T-helper 1 cell (primary cell): Measurements from ENCODE around the gene ITGAL.

Source experiments
- DNase-seq, 5 donors: peaks; one replicate each; pipeline ENCODE4 v3.0.0-alpha.2; 2012 to 2020

ITGAL gene

DNA sequence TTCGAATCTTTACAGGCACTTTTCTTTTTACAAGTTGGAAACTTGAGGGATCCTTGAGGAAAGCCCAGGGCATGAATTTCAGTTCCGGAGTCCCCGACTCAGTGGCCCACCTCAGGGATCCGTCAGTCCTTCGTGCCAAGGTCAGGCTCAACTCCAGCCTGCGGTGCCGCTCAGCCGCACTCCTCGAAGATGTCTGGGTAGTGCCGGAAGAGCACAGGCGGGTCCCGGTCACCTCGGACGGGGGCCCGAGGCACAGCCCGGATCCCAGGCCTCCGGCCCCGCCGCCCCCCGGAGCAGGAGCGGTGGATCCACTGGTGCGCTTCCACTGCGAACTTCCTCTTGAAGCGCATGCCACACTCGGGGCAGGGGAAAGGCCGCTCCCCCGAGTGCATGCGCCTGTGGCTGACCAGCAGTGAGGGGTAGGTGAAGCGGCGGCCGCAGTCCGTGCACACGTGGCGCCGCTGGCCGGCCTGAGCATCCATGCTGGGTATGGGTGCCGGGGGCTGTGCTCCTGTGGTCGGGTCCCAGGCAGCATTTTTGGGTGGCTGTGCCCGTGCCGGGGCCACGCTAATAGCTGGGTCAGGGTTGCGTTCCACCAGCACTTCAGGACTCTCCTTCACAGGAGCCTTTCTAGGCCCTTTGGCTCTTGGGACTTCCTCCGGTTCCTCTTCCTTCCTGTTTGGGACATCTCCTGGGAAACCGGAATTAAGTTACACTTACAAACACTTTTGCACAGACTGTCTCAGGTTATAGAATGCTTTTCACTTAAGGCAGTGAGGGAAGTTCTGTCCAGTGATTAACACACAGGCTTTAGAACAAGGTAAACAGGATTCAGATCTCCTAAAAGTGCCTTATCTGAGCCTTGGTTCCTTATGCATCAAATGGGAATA lies 97.4 kb downstream of the ITGAL start:
- DNase-seq = no peak

DNA sequence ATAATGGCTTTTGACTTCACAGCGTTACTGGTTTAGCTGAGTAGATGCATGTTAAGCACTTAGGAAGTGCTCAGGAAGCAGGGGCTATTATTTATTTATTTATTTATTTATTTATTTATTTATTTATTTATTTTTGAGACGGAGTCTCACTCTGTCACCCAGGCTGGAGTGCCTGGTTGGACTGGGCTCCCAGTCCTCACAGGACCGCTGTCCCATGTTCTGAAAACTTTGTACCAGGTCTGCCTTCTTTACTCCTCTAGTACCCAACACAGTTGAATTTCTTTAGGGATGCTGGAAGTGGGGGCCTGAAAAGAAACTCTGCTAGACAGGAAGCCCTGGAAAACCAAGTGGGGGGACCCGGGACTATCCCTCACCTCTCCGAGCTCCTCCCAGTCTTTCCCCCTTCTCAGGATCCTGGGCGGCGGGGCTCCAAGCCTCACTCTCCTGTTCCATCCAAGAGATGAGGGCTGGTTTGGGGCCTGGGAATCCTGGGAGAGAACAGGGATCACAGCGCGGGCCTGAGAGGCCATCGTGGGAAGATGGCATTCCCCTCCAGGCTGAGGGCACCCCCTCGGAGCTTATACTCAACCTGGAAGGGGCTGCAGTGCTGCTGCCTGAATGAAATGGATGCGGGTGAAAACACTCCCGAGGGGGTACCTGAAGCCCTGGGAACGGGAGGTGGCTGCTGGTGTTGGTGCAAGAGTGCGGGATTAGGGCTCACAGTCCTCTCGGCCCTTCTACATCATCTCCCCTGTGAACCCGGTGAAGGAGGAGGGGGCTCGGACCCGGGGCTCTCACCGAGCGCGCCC lies 98.3 kb downstream of the ITGAL start:
- no peak for DNase-seq

DNA sequence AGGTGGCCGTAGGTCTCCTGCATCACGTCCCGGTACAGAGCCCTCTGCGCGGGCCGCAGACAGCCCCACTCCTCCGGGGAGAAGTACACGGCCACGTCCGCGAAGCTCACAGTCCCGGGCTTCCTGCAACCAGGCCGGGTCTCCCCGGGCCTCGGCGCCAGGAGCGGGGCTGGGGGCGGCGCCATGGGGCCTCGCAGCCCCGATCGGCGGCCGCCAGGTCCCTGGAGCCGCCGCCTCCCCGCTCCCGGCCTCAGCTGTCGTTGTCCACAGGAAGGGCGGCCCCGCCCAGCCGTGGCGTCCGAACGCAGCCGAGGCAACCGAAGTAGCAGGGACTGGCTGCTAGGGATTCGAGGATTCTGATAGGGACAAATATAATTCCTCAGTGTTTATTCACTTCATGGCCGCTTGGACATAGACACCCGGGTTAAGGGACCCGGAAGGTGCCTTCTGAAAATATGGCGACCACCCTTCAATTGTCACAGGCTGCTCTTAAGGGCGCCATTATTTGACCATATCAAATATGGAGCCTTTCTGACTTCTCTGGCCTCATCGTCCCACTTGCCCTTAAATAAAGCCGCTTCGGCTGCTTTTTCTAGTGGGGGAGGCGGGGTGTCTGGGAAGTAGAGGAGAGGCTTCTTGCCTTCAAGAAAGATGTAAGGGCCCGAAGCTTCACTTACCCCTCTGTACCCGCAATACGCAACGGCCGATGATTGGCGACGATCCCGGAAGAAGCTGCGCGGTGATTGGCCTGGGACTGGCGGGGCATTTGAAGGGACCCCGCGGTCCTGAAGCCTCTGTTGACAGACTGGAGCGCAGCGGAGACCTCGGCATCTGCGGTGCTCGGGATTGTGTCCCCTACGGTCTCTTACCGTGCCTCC lies 99.1 kb downstream of the ITGAL start, which contains the start of gene ZNF688:
TSS of gene ZNF688 (minus strand) at position 270 of the 878 bp plus-strand sequence. CDS start at position 185, 85 bp downstream.
- DNase-seq = peak; percentile 89 to 97 (median 96)
